ENCODE data around the gene ZKSCAN5.

- TF ChIP-seq EZH2 (IDR thresholded peaks at IDR 0.05; ENCODE audit: borderline replicate concordance, insufficient read depth, low read depth, low read length, poor library complexity, severe bottlenecking) = no peak
- TF ChIP-seq, protein P1, sequence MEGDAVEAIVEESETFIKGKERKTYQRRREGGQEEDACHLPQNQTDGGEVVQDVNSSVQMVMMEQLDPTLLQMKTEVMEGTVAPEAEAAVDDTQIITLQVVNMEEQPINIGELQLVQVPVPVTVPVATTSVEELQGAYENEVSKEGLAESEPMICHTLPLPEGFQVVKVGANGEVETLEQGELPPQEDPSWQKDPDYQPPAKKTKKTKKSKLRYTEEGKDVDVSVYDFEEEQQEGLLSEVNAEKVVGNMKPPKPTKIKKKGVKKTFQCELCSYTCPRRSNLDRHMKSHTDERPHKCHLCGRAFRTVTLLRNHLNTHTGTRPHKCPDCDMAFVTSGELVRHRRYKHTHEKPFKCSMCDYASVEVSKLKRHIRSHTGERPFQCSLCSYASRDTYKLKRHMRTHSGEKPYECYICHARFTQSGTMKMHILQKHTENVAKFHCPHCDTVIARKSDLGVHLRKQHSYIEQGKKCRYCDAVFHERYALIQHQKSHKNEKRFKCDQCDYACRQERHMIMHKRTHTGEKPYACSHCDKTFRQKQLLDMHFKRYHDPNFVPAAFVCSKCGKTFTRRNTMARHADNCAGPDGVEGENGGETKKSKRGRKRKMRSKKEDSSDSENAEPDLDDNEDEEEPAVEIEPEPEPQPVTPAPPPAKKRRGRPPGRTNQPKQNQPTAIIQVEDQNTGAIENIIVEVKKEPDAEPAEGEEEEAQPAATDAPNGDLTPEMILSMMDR (IDR thresholded peaks at IDR 0.05) = no peak
Observed at GRCh38 chr7:99489235-99489634, 15.2 kb upstream of the ZKSCAN5 start.

Data from B cell (primary cell).